ENCODE results near the gene RAPGEF5.

Gene RAPGEF5

GRCh38 chr7:22184549-22185199 is 172.3 kb downstream of the RAPGEF5 start:
- DNase-seq, result no peak

DNA sequence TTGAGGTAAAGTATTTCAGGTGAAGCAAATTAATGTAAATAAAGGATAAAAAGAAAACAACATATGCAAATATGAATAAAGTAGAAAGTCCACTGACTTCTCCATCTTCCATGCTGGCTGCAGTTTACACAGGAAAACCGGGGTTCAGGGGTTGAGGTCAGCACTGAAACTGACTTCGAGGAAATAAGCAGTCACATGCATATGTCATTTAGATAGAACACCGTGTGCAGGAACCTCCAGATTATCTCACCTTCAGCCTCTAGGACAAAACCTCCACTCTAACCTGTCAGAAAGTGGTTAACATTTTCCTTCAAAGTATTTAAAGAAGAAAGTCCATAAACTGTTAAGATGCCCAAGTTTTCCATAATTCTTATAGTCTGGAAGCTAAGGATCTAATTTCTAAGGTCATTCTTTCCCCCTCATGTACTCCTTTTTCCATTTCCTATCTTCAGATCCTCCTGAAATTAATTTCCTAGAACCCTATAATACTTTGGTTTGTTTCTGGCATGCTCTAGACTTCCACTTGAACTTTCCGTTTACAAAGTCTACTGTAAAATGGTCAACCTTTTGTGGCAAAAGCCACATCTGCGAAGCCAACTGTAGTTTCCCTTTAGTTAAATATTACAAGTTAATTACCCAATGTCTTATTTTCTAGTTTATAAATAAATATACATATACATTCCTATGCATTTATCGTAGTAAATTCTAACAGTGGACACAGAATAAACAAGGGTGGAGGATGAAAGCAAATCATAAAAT is 173.3 kb downstream of the RAPGEF5 start:
- DNase-seq, result no peak

DNA sequence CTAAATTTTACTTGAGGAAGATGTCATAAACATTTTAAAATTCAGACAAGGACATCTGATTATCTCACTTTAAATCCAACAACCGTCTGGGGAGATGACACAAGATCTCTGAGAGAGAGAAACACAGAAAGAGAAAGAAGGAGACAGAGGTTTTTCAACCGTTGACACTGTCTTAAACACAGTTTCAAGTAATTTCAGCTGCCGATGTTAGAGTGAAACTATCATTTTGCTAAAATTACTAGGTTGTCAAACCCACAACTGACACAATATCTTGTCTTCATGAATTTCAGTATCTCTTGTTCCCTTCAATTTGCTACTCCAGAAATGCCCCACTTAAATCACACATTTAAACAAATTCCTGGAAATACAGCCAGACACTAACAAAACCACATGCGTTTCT is 174.8 kb downstream of the RAPGEF5 start:
- DNase-seq, result no peak

DNA sequence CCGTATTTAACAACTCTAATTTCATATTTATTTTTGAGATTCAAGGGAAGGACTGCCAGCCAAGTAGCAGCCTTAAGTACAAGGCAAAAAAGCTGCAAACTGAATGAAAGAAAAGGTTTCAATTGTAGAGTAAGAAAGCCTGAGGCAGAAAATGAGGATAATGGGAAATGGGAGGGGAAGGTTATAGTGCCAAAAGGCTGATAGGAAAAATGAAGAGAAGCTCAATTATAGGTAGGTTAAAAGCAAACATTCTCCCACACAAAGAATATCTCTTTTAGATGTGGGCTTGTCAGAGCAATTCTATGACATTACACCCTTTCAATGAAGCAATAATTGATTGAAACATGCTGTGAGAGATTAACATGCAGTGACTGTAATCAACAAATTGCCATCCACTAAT is 175.3 kb downstream of the RAPGEF5 start:
- DNase-seq, result no peak

DNA sequence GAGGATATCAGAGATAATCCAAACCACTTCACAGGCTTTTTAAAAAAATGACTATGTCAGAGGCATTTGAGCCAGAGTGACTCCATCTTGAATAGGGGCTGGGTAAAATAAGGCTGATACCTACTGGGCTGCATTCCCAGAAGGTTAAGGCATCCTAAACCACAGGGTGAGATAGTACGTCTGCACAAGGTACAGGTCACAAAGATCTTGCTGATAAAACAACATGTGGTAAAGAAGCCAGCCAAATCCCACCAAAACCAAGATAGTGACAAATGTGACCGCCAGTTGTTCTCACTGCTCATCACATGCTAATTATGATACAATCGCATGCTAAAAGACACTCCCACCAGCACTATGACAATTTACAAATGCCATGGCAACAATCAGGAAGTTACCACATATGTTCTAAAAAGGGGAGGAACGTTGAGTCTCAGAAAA is 177.5 kb downstream of the RAPGEF5 start:
- DNase-seq, result no peak

- DNase-seq, result no peak
Measured at GRCh38 chr7:22178735-22179134, 178.2 kb downstream of the RAPGEF5 start.

- no peak for DNase-seq
Measured at GRCh38 chr7:22176791-22177412, 180.1 kb downstream of the RAPGEF5 start.

- DNase-seq, result peak; percentile 18
Measured at GRCh38 chr7:22174574-22174953, 182.4 kb downstream of the RAPGEF5 start.

DNA sequence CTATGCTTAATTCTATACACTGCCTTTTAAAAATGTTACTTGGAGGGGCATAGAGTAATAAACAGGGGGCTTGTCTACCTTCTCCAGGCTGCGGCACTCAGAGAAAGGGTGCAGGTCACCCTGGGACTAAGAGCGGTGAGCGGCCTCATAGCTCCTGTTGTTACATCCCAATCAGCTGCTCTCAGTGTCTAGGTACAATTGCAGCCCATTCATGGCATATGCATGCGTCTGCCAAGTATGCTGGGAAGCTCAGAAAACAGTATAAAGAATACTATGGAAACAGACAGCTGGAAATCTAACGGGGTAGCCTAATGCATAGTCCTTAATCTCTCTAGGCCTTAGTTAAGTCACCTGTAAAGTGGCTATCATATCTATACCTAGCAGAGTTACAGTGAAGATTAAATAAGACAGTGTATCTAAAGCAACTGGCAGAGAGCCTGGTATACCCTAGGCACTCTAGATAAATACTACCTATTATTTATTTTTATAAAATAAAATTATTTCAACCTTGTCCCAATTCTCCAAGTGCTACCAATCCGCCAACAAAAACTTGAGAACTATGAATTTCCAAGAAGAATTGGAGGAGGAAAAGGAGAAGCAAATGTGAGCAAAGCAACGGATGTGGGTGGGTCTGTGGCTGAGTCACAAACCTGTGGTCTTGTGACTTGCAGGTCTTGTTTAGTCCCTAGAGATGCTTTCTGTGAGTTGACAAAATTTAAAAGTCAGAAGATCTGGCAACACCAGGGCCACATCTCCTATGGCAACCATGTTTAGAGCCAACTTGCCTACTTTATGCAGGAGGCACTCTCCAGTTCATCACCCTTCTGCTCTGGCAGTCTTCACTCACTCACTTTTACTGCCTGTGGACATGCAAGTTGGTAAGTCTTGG is 183.0 kb downstream of the RAPGEF5 start:
- DNase-seq, result no peak

GRCh38 chr7:22168129-22168634 is 188.8 kb downstream of the RAPGEF5 start:
- DNase-seq, result no peak

GRCh38 chr7:22167482-22167881 is 189.5 kb downstream of the RAPGEF5 start:
- DNase-seq, result no peak

GRCh38 chr7:22166928-22167327 is 190.0 kb downstream of the RAPGEF5 start:
- DNase-seq, result no peak

GRCh38 chr7:22159341-22159740 is 197.6 kb downstream of the RAPGEF5 start:
- no peak for DNase-seq

DNA sequence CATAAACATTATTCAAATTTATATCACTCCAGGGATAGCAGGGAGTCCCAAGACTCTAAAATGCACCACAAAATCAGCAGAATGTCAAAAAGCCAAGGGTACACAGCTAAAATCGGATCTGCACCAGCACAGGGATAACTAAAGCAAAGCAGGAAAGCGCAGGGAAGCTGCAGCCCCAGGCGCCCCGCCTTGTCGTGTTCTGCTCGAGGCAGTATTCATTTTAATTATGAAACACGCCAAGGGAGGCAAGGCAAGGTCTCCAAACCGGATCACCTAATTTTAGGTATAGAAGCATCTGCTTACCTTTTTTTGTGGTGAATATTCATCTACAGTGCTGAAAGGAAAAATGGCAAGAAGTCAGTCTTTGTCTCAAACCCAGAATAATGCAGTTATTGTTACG is 199.4 kb downstream of the RAPGEF5 start:
- no peak for DNase-seq

GRCh38 chr7:22156205-22156604 is 200.7 kb downstream of the RAPGEF5 start:
- peak; percentile 95 for DNase-seq

- DNase-seq, result no peak
Measured at GRCh38 chr7:22154143-22154529, 202.8 kb downstream of the RAPGEF5 start.

GRCh38 chr7:22153432-22154142 is 203.4 kb downstream of the RAPGEF5 start:
- DNase-seq, result no peak

DNA sequence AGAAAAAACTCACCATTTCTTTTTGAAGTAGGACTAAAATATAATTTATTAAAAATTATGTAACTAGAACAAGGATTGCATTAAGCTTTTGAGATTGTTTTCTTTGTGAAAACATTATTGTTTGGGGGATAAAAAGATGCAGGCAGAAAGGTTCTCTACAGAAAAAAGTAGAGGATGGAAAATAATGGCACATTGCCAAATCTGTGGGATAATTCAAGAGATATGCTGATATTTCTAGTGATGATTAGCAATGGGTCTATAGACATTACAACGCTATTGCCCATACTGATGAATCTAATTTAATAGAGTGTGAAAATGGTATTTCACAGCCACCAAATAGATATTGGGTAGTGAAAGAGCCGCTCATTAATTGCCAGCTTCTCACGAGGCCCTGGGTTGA is 204.3 kb downstream of the RAPGEF5 start:
- no peak for DNase-seq

- DNase-seq, result no peak
Measured at GRCh38 chr7:22151901-22152300, 205.1 kb downstream of the RAPGEF5 start.

DNA sequence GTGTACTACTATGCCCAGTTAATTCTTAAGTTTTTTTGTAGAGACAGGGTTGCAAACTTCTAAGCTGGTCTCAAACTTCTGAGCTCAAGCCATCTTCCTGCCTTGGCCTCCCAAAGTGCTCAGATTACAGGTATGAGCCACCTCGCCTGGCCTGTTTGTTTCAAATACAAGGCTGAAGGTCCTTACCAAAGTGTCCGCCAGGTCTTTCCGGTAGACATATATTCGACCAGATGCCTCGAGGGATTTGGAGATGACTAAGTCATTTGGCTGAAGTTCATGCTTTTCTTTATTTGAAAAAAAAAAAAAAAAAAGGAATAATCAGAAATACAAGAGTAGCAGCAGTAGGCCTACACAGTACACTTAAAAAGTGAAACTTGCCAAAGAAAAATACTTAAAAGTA is 206.7 kb downstream of the RAPGEF5 start:
- no peak for DNase-seq

DNA sequence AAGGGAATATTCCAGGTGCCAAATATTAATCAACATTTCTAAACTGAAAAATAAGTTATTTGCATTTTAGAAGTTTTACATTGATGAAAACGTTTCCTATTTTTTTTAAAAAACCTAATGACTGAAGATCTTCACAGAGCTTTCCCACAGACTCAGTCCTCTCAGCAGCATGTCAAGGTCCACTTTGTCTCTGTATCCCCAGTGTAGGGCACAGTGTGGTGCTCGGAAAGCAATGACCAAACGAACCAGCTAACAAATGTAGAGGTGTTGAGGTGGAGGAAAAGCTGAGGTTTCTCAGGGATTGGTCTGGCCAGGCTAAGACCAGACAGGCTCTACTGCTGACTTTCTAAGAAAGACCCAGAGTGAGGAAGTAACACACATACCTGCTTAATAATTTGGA is 209.1 kb downstream of the RAPGEF5 start:
- no peak for DNase-seq

DNA sequence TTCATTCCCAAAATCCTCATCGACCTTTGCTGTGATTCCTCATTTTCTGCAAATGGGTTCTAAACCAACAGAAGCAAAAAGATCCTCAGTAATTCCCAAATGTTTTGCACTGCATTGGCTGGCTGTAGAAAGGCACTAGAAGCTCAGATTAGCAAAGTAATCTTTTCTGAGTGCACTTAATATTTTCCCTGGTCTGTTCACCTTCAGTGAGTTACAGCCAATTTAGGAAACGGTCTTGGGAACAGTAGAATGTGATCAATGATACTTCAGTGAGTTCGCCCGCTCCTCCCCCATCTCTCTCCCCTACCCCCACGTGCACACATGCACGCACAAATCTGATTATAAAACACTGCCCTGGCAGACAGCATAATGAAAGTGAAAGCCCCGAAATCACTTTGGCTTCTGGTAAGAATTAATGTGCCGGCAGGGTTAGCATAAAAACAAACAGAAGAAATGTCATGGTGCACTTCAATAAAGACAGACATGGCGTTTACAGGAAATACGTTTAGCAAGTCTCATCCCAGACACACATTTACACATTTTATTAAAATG is 209.9 kb downstream of the RAPGEF5 start:
- no peak for DNase-seq
